NCI-H2196 (cell line): ENCODE data around the gene FHL2.
"Not testable (repeated sequence)": the region's sequence is repeated elsewhere in the genome, so short reads cannot be mapped to it uniquely, and the experiment has no call there.

ENCODE experiments used
- DNase-seq: peaks from one replicate; lab custom pipeline; 2025; ENCODE audit not compliant: unreplicated experiment; lab: John Stamatoyannopoulos, UW

The FHL2 gene

GRCh38 chr2:105398336-105399206, at the start of gene FHL2:
Gene FHL2 (minus strand): TSS chr2:105399051. CDS start chr2:105386516, 12,535 bp downstream.
- DNase-seq: peak; percentile 82

- DNase-seq: no peak
These were observed 48.6 kb upstream of the FHL2 start for GRCh38 chr2:105447476-105447875.

GRCh38 chr2:105446501-105446900, 47.6 kb upstream of the FHL2 start:
- no peak for DNase-seq

- DNase-seq: no peak
These were observed 47.1 kb upstream of the FHL2 start for GRCh38 chr2:105445976-105446375.

GRCh38 chr2:105445498-105445897, 46.6 kb upstream of the FHL2 start:
- DNase-seq: no peak

GRCh38 chr2:105443617-105444598, 45.1 kb upstream of the FHL2 start:
- DNase-seq: no peak

GRCh38 chr2:105442721-105443120, 43.9 kb upstream of the FHL2 start:
- no peak for DNase-seq

- no peak for DNase-seq
These were observed 43.2 kb upstream of the FHL2 start for GRCh38 chr2:105442056-105442455.

- no peak for DNase-seq
These were observed 40.3 kb upstream of the FHL2 start for GRCh38 chr2:105439141-105439540.

- peak; percentile 85 for DNase-seq
These were observed 39.5 kb upstream of the FHL2 start for GRCh38 chr2:105438104-105438929.

- DNase-seq: peak; percentile 53
These were observed 38.9 kb upstream of the FHL2 start for GRCh38 chr2:105437708-105438103.

- DNase-seq: no peak
These were observed 33.9 kb upstream of the FHL2 start for GRCh38 chr2:105432749-105433148.

GRCh38 chr2:105432044-105432399, 33.2 kb upstream of the FHL2 start:
- peak; percentile 62 for DNase-seq

GRCh38 chr2:105431367-105432043, 32.7 kb upstream of the FHL2 start:
- DNase-seq: peak; percentile 53

GRCh38 chr2:105428387-105429018, 29.7 kb upstream of the FHL2 start:
- DNase-seq: no peak

- no peak for DNase-seq
These were observed 28.6 kb upstream of the FHL2 start for GRCh38 chr2:105427485-105427884.

- DNase-seq: no peak
These were observed 27.9 kb upstream of the FHL2 start for GRCh38 chr2:105426626-105427292.

- no peak for DNase-seq
These were observed 27.2 kb upstream of the FHL2 start for GRCh38 chr2:105425936-105426625.

- DNase-seq: not testable (repeated sequence)
These were observed 26.0 kb upstream of the FHL2 start for GRCh38 chr2:105424836-105425235.
